Erythroblast (primary cell): ENCODE data around the gene RNF144B.

Experiments
- DNase-seq, 2 experiments: peaks; one replicate each; lab custom pipeline; 2025; lab: John Stamatoyannopoulos, UW
- GATA1 ChIP-seq: IDR thresholded peaks from 2 replicates; pipeline ENCODE4 v1.6.1; 2011; ENCODE audit warnings: low read depth, mild to moderate bottlenecking, control low read depth, low read length, moderate library complexity
- POLR2A ChIP-seq: IDR thresholded peaks from 2 replicates; pipeline ENCODE4 v1.6.1; 2011; ENCODE audit warnings: mild to moderate bottlenecking, low read length

Gene RNF144B

DNA sequence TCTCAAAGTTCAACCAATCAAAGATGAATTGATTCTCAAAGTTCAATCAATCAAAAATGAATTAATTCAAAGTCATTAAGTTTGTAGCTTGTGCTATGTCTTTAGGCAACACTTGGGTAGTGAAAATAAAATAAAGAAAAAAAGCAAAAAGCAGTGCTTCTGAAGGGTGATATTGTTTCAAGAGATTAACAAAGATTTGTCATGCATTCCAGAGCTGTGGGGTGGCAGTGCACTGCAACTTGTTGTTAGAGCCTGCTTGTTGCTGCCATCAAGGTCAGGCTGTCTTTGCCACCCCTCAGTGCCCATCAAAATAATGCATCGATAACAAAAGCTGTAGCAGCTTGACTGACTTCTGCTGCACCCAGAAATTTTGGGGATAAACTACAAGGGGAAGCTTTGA is 128.6 kb downstream of the RNF144B start:
- TF ChIP-seq GATA1: no peak
- no peak for TF ChIP-seq POLR2A
- no peak for DNase-seq
